CD4-positive, alpha-beta T cell treated with Interleukin-17A for 4 hours (primary cell): Measurements from ENCODE around the gene NSD1.

Experiments
- DNase-seq: peaks from one replicate; pipeline ENCODE4 v3.0.0-alpha.2; 2020; ENCODE audit warnings: mixed read lengths

NSD1 gene

GRCh38 chr5:177133096-177133852 is at the start of gene NSD1:
Gene NSD1 (plus strand): TSS chr5:177133773. CDS start chr5:177135104, 1,331 bp downstream.
- peak; percentile 93 for DNase-seq

GRCh38 chr5:177084175-177084574 is 49.4 kb upstream of the NSD1 start:
- DNase-seq: no peak

GRCh38 chr5:177085985-177086653 is 47.5 kb upstream of the NSD1 start:
- DNase-seq: no peak

GRCh38 chr5:177086654-177087397 is 46.7 kb upstream of the NSD1 start, which contains the start of gene FGFR4:
Gene FGFR4 (plus strand): TSS chr5:177086915. CDS start chr5:177089603, 2,688 bp downstream.
- DNase-seq: peak; percentile 79

GRCh38 chr5:177087398-177088005 is 46.1 kb upstream of the NSD1 start:
- DNase-seq: no peak

- no peak for DNase-seq
Measured at GRCh38 chr5:177089127-177089526, 44.4 kb upstream of the NSD1 start.

- DNase-seq: no peak
Measured at GRCh38 chr5:177089825-177090641, 43.5 kb upstream of the NSD1 start.

GRCh38 chr5:177090813-177091212 is 42.8 kb upstream of the NSD1 start:
- DNase-seq: no peak

- DNase-seq: no peak
Measured at GRCh38 chr5:177091232-177091631, 42.3 kb upstream of the NSD1 start.

- DNase-seq: no peak
Measured at GRCh38 chr5:177092178-177093081, 41.1 kb upstream of the NSD1 start.

GRCh38 chr5:177093082-177093712 is 40.4 kb upstream of the NSD1 start:
- no peak for DNase-seq

GRCh38 chr5:177093803-177094202 is 39.8 kb upstream of the NSD1 start:
- no peak for DNase-seq

GRCh38 chr5:177094224-177095087 is 39.1 kb upstream of the NSD1 start:
- DNase-seq: no peak

- no peak for DNase-seq
Measured at GRCh38 chr5:177095088-177095669, 38.4 kb upstream of the NSD1 start.

- DNase-seq: no peak
Measured at GRCh38 chr5:177096162-177097015, 37.2 kb upstream of the NSD1 start.

GRCh38 chr5:177097016-177097985 is 36.3 kb upstream of the NSD1 start:
- no peak for DNase-seq

GRCh38 chr5:177098120-177098469 is 35.5 kb upstream of the NSD1 start:
- no peak for DNase-seq
